A549 (cell line): ENCODE data around the gene CYP26B1. TPM values are rescaled to one million over a fixed set of nuclear protein-coding genes. Genes with fewer than 3 reads are reported as not detected.
A peak's percentile ranks its signal among the peaks of the same experiment; 100 is the strongest.

Experiments
- ATAC-seq, 2 experiments: fragments of 200-7000 bp in 1 of 2; fragments of >200 bp in 1 of 2; cut with Nextera tagmentation in 1 of 2; cut with Tn5 transposase in 1 of 2; 3 replicates each; pipeline versions ENCODE4 v1.8.0 to v1.9.1; 2018 to 2020; ENCODE audit warnings: mild to moderate bottlenecking in 1 of 2, moderate library complexity in 1 of 2
- CTCF ChIA-PET: fragments of 300-600 bp; sonication (Branson Sonifier 250); formaldehyde crosslinking; extraction: SDS; loops from one replicate; lab custom pipeline; 2021; ENCODE audit warnings: antibody characterized with exemption, inconsistent platforms; lab: Yijun Ruan, JAX
- POLR2A ChIA-PET: fragments of 350-600 bp; formaldehyde crosslinking; extraction: SDS; loops from one replicate; lab custom pipeline; 2021; ENCODE audit warnings: antibody characterized with exemption, inconsistent platforms; lab: Yijun Ruan, JAX
- DNase-seq, 2 experiments: peaks; one replicate each; pipeline versions ENCODE4 v3.0.0 to v3.0.0-alpha.2; 2011 to 2016; ENCODE audit warnings: low read depth in 1 of 2, low spot score in 1 of 2
- FAIRE-seq: peaks from 2 replicates; lab custom pipeline; 2011; peaks lifted over from hg19 to GRCh38; lab: Jason Lieb, UNC
- H3K27ac ChIP-seq, 2 experiments: fragments of >200 bp; sonication (Bioruptor Twin); formaldehyde crosslinking; 3 replicates each; pipeline ENCODE4 v1.5.1; 2016 to 2017
- H3K4me1 ChIP-seq: fragments of >200 bp; sonication (Bioruptor Twin); formaldehyde crosslinking; 3 replicates; pipeline ENCODE4 v1.6.1; 2016
- H3K4me2 ChIP-seq: fragments of >200 bp; sonication (Bioruptor Twin); formaldehyde crosslinking; 3 replicates; pipeline ENCODE4 v1.6.1; 2016
- H3K4me3 ChIP-seq: fragments of >200 bp; sonication (Bioruptor Twin); formaldehyde crosslinking; 3 replicates; pipeline ENCODE4 v1.5.1; 2016
- H3K9me3 ChIP-seq: fragments of >200 bp; sonication (Bioruptor Twin); formaldehyde crosslinking; 3 replicates; pipeline ENCODE4 v1.6.1; 2016
- CBX2 ChIP-seq: fragments of 200-600 bp; sonication (generic); IDR thresholded peaks from 2 replicates; pipeline ENCODE4 v1.6.1; 2016; ENCODE audit warnings: low read depth, mild to moderate bottlenecking, borderline replicate concordance
- CHD2 ChIP-seq: fragments of 150-350 bp; IDR thresholded peaks from 2 replicates; pipeline ENCODE4 v1.6.1; 2014; ENCODE audit warnings: low read length; ENCODE audit not compliant: partially characterized antibody
- CHD4 ChIP-seq: fragments of 200-600 bp; sonication (generic); IDR thresholded peaks from 2 replicates; pipeline ENCODE4 v1.6.1; 2016; ENCODE audit warnings: antibody characterized with exemption, mild to moderate bottlenecking, borderline replicate concordance
- CTCF ChIP-seq: fragments of >200 bp; sonication (Bioruptor Twin); formaldehyde crosslinking; IDR thresholded peaks from 3 replicates; pipeline ENCODE4 v1.5.1; 2016
- EP300 ChIP-seq, 2 experiments: fragments of >200 bp; sonication (Bioruptor Twin); formaldehyde crosslinking; IDR thresholded peaks; 2 replicates in 1 of 2; 3 replicates in 1 of 2; pipeline ENCODE4 v1.6.1; 2016 to 2017
- HES2 ChIP-seq: fragments of >200 bp; sonication (Bioruptor Twin); formaldehyde crosslinking; IDR thresholded peaks from 2 replicates; pipeline ENCODE4 v1.6.1; 2016
- HEYL ChIP-seq: fragments of 250-450 bp; sonication (Bioruptor Pico); IDR thresholded peaks from 2 replicates; pipeline ENCODE4 v1.8.0; 2021; ENCODE audit warnings: mild to moderate bottlenecking, moderate library complexity
- KDM1A ChIP-seq: fragments of 200-600 bp; sonication (generic); IDR thresholded peaks from 2 replicates; pipeline ENCODE4 v1.6.1; 2016; ENCODE audit warnings: low read depth, mild to moderate bottlenecking
- MAFK ChIP-seq: fragments of 450-650 bp; IDR thresholded peaks from 2 replicates; pipeline ENCODE4 v1.6.1; 2014; ENCODE audit not compliant: partially characterized antibody
- MAX ChIP-seq: IDR thresholded peaks from 2 replicates; pipeline ENCODE4 v1.6.1; 2012
- MAZ ChIP-seq: fragments of 150-350 bp; IDR thresholded peaks from 2 replicates; pipeline ENCODE4 v1.6.1; 2014; ENCODE audit warnings: antibody characterized with exemption, low read depth, low read length, borderline replicate concordance
- NPAS2 ChIP-seq: fragments of 250-450 bp; sonication (Bioruptor Pico); IDR thresholded peaks from 2 replicates; pipeline ENCODE4 v1.8.0; 2022; ENCODE audit warnings: mild to moderate bottlenecking, moderate library complexity, borderline replicate concordance
- NR3C1 ChIP-seq: fragments of >200 bp; sonication (Bioruptor Twin); formaldehyde crosslinking; IDR thresholded peaks from 3 replicates; pipeline ENCODE4 v1.6.1; 2017
- PHF8 ChIP-seq: fragments of 200-600 bp; sonication (generic); IDR thresholded peaks from 2 replicates; pipeline ENCODE4 v1.6.1; 2016; ENCODE audit warnings: low read depth, mild to moderate bottlenecking, antibody characterized with exemption, moderate library complexity, borderline replicate concordance
- RARB ChIP-seq: fragments of 250-450 bp; sonication (Bioruptor Pico); IDR thresholded peaks from 2 replicates; pipeline ENCODE4 v1.8.0; 2021; ENCODE audit warnings: mild to moderate bottlenecking, moderate library complexity
- RCOR1 ChIP-seq: fragments of 150-350 bp; IDR thresholded peaks from 2 replicates; pipeline ENCODE4 v1.6.1; 2014; ENCODE audit warnings: antibody characterized with exemption, low read length, low read depth
- REST ChIP-seq: fragments of 200-600 bp; sonication (generic); IDR thresholded peaks from 2 replicates; pipeline ENCODE4 v1.6.1; 2016; ENCODE audit warnings: antibody characterized with exemption, mild to moderate bottlenecking, moderate library complexity
- SMC3 ChIP-seq: fragments of >200 bp; sonication (Bioruptor Twin); formaldehyde crosslinking; IDR thresholded peaks from 3 replicates; pipeline ENCODE4 v1.6.1; 2018; ENCODE audit warnings: inconsistent platforms
- TFCP2L1 ChIP-seq: fragments of 250-450 bp; sonication (Bioruptor Pico); IDR thresholded peaks from 2 replicates; pipeline ENCODE4 v1.5.0; 2021; ENCODE audit warnings: mild to moderate bottlenecking
- ZNF302 ChIP-seq: fragments of 250-450 bp; sonication (Bioruptor Pico); IDR thresholded peaks from 2 replicates; pipeline ENCODE4 v1.9.0; 2021; ENCODE audit warnings: inconsistent platforms, mild to moderate bottlenecking, moderate library complexity
- ZSCAN20 ChIP-seq: fragments of 250-450 bp; sonication (Bioruptor Pico); IDR thresholded peaks from 2 replicates; pipeline ENCODE4 v1.8.0; 2022; ENCODE audit warnings: mild to moderate bottlenecking, moderate library complexity
- WGBS: methylation state at CpG from one replicate; pipeline ENCODE4 v1.1.6; 2017; ENCODE audit errors: missing lambda C conversion rate; 5-methylcytosine and 5-hydroxymethylcytosine counted together
- polyA plus RNA-seq, 4 experiments: library from polyadenylated mRNA; depleted of rRNA in 3 of 4; stranded (reverse); fragments of >200 nt; fragmentation: RNase III in 1 of 4; extraction: RNeasy Plus Mini Kit Qiagen cat#74134 plus additional on column Dnase treatment in 1 of 4; gene quantifications; 2 replicates in 3 of 4; 3 replicates in 1 of 4; pipeline ENCODE4 v1.2.3, GENCODE V29; 2011 to 2017
- TF ChIP-seq, protein P1 (sequence below): fragments of 450-650 bp; IDR thresholded peaks from 2 replicates; pipeline ENCODE4 v1.6.1; 2014; ENCODE audit warnings: antibody characterized with exemption
- TF ChIP-seq, protein P2 (sequence below): fragments of 150-350 bp; IDR thresholded peaks from 2 replicates; pipeline ENCODE4 v1.6.1; 2014; ENCODE audit warnings: low read depth, mild to moderate bottlenecking, low read length

The CYP26B1 gene
- polyA plus RNA-seq, 2 of the 4 experiments (the other 2 are of a cell fraction): 9.7 to 13.6 TPM

DNA sequence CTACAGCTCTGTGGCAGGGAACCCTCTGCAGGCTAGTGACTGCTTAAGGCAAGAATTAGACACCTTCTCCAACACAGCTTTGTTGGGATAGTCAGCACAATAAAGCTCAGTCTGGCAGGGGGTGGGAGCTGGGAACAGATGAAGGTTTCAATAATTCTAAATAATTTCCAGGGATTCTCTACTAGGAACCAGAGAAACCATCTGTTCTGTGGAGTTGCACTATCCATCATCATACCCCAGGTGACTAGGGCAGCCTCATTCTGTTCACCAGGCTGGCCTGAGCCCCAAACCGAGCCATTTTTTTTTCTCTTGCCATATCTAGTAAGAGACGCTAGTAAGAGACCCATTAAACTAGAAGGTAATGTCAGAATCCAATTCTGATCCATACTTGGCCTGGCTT is 35.8 kb upstream of the CYP26B1 start (continued):
- TF ChIP-seq REST: no peak
- no peak for TF ChIP-seq MAZ
- no peak for TF ChIP-seq KDM1A

DNA sequence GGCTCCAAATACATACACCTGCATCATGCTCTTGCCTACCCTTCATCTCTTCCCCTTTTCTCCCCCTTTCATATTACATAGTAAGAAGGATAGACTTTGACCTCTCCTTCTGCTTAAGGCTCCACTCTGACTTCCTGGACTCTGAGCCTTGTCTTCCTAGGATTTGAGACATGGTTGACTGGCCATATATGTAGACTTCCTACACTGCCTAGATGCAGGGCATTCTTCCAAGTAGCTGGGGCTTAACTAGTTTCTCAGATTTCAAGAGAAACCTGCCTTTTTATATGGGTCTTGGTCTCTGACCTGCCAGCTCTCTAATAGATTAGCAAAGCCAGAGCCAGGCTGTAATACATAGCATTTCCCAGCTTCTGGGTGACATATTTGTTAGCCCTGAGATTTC is 35.4 kb upstream of the CYP26B1 start:
- ChIA-PET CTCF (no interaction called here), POLR2A (no interaction called here)
- TF ChIP-seq CBX2 (no peak), CHD4 (no peak), MAZ (no peak), RCOR1 (no peak), NPAS2 (CRISPR knock-in tag) (no peak), RARB (CRISPR knock-in tag) (no peak)
- Histone ChIP-seq H3K4me2 (peak overlapping the region; percentile 1; the same call in 1 of the 3 replicates), H3K4me1 (peaks cover 10% of the 10 kb centered on the region; the same call in 1 of the 3 replicates), H3K4me3 (no peak overlapping the region), H3K9me3 (no peaks in the 10 kb centered on the region), H3K27ac (no peak overlapping the region)
- no peak for DNase-seq
- FAIRE-seq: no peak
- no peak for ATAC-seq

GRCh38 chr2:72182547-72182946 is 34.9 kb upstream of the CYP26B1 start:
- Histone ChIP-seq H3K4me3 (no peak overlapping the region), H3K4me1 (peaks cover 10% of the 10 kb centered on the region; the same call in 1 of the 3 replicates), H3K27ac (no peak overlapping the region), H3K4me2 (peak overlapping the region; percentile 1; the same call in 1 of the 3 replicates), H3K9me3 (no peaks in the 10 kb centered on the region)
- TF ChIP-seq SMC3 (no peak), ZNF302 (CRISPR knock-in tag) (no peak), TFCP2L1 (CRISPR knock-in tag) (no peak), MAX (no peak), KDM1A (no peak), RARB (CRISPR knock-in tag) (no peak), CTCF (no peak), EP300 (IDR thresholded peaks at IDR 0.05) (no peak), CHD2 (no peak), NR3C1 (no peak), PHF8 (no peak), HEYL (no peak), MAFK (no peak), HES2 (no peak), ZSCAN20 (CRISPR knock-in tag) (no peak)
- TF ChIP-seq, protein P1, sequence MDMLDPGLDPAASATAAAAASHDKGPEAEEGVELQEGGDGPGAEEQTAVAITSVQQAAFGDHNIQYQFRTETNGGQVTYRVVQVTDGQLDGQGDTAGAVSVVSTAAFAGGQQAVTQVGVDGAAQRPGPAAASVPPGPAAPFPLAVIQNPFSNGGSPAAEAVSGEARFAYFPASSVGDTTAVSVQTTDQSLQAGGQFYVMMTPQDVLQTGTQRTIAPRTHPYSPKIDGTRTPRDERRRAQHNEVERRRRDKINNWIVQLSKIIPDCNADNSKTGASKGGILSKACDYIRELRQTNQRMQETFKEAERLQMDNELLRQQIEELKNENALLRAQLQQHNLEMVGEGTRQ: no peak
- TF ChIP-seq, protein P2, sequence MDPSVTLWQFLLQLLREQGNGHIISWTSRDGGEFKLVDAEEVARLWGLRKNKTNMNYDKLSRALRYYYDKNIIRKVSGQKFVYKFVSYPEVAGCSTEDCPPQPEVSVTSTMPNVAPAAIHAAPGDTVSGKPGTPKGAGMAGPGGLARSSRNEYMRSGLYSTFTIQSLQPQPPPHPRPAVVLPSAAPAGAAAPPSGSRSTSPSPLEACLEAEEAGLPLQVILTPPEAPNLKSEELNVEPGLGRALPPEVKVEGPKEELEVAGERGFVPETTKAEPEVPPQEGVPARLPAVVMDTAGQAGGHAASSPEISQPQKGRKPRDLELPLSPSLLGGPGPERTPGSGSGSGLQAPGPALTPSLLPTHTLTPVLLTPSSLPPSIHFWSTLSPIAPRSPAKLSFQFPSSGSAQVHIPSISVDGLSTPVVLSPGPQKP: no peak
- DNase-seq: no peak
- ChIA-PET CTCF (interaction anchor here (1.4 kb wide), 2 partner anchors 9 to 31 kb away, joined by 3 read pairs; no protein-coding TSS in a partner anchor), POLR2A (no interaction called here)
- ATAC-seq: no peak
- 82% methylated on average over 4 of the region's 4 CpGs for WGBS
- no peak for FAIRE-seq
